DMS79 treated with DMSO at 0.1 percent for 48 hours (cell line): ENCODE results near the gene ZNF609.

Experiments used
- DNase-seq: peaks from one replicate; lab custom pipeline; 2025; lab: John Stamatoyannopoulos, UW

Gene ZNF609

GRCh38 chr15:64502151-64502550, 41.8 kb downstream of the ZNF609 start:
- no peak for DNase-seq

DNA sequence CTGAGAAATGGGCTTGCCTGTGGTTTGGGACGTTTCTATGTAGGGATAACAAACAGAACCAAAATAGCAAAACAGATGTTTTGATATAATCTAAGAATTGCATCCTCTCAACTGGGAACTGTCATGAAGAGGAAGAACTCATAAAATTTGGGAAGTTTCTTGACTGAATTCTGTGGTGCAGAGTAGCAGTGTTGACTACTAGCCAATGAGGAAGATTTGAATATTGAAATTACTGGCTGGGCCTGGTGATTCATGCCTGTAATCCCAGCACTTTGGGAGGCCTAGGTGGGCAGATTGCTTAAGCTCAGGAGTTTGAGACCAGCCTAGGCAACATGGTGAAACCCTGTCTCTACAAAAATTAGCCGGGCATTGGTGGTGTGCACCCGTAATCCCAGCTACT, 42.2 kb downstream of the ZNF609 start:
- DNase-seq = no peak

DNA sequence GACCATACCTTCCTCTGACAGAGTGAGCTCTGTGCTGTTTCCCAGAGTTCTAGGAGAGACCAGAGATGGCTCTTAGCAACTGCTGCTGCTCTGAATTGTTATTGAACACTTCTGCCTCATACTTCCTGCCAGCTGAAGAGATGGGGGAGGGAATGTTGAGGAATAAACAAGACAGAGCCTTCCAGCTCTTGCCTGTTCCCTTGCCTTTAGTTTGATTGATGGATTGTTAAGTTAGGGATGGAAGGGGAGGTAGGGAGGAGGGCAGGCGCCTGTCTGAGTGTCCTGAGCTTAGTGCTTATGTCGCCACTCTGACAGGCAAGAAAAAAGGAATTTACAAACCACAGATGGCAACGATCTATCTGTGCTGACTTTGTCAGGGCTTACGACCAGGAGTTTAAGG, 42.8 kb downstream of the ZNF609 start:
- DNase-seq = no peak

- no peak for DNase-seq
These were observed 43.3 kb downstream of the ZNF609 start for GRCh38 chr15:64503640-64504039.

- peak; percentile 58 for DNase-seq
These were observed 47.0 kb downstream of the ZNF609 start for GRCh38 chr15:64507293-64507802.

- no peak for DNase-seq
These were observed 47.5 kb downstream of the ZNF609 start for GRCh38 chr15:64507845-64508244.

- DNase-seq = no peak
These were observed 53.4 kb downstream of the ZNF609 start for GRCh38 chr15:64513823-64514222.

DNA sequence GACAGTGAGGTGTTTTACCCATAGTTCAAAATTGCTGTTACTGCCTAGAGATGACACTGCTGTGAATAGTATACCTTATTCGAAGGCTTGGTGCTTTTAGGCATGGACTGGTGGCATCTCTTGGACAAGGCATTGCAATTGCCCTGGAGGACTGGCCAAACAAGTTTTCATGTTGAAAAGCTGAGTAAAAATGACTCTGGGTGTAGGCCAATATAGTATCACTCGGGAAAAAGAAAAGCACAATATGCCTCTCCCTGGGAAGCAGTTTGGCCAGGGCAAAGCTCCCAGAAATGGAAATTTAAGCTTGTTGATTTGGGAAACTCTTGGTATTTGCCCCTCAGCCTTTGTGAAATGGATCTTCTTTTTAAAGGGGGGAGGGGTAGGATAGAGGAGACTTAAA, 54.8 kb downstream of the ZNF609 start:
- DNase-seq = no peak

DNA sequence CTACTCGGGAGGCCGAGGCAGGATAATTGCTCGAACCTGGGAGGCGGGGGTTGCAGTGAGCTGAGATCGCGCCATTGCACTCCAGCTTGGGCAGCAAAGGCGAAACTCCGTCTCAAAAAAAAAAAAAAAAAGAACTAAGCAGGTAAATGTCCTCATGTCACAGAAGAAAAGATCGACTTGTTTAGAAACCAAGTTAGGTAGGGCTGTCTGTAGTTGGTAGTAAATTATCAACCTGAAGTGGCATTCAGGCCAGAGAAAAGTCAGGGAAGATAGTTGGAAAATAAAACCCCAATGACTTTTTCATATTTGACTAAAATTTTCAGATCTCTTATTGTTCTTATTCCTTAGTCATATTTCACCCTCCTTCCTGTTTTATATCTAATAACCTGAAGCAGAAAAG, 55.4 kb downstream of the ZNF609 start:
- DNase-seq = no peak

DNA sequence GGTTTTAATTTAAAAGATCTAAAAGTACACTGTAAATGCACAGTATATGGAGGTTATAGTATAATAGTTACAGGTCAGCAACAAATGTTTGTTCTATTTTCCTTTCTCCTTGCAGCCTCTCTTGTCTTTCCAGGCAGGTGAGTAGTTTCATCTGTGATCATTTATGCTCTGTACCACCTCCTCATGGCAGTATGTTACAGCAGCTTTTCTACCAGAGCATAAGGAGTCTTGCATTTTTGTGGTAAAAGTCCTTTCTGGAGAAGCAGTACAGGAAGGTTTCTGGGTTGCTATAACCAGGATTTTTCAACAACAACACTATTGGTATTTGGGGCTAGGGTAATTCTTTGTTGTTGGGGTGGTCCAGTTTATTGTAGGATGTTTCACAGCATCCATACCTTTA, 59.5 kb downstream of the ZNF609 start:
- no peak for DNase-seq

DNA sequence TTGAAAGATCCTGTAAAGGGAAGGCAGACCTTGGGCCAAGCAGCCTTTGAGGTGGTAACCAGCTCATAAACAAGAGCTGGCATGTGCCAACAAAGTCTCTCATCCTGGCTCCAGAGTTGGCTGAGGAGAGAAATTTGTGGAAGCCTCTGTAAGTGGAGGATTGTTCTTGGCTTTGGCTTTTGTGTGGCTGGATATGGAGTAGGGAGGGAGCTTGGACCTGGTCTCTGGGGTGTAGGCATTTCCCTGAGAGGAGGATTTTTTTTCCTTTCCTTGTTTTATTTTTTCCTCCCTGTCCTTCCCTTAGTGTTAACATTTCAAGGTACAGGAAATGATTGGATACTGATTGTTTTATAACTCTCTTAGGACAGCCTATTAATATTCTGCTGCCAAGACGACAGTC, 60.8 kb downstream of the ZNF609 start:
- DNase-seq = no peak

DNA sequence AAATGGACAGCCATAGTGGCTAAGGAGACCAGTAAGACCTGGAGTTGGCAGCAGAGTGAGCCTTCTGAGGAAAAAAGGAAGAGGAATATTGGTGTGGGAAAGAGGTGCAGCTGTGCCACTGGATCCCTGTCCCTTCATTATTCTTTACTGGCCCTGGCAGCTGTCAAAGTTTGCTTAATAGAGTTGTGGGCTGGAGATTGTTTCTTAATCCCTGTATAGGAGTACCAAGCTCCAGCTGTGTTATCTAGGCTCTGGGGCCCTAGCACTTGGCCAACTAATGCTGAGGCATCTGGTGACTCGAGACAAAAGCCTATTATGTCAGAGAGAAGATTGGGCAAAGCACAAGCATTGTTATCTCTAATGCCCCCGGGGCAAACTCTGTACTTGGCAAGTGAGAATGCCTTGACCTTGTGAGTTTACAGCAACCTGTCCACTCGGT, 61.4 kb downstream of the ZNF609 start:
- DNase-seq = peak; percentile 36

DNA sequence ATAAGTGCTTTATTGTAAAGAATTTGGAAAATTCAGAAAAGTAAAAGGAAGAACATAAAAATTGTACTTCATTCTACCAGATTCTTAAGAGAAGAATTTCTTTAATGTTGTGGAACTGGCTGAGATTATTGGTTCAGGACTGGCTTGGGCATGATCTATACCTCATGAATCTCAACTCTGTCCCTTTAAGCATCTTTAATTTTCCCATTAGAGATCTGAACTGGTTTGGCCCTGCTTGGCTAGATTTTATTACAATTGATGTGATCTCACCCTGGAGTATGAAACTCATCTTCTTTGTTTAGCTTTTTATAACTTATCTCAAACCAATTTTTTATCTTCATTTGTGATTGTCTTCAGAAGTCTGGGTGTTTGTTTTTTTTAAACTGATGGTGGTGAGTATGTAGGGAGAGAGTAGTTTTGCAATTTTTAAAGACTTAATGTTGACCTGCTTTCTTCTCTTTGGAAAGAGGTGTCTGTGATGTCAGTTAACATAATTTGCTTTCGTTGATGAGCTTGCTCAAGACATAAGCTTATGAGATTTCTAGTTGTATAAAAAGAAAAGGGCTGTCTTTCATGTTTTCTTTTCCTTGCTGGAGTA, 61.9 kb downstream of the ZNF609 start:
- DNase-seq = no peak

GRCh38 chr15:64523240-64523639, 62.9 kb downstream of the ZNF609 start:
- no peak for DNase-seq

DNA sequence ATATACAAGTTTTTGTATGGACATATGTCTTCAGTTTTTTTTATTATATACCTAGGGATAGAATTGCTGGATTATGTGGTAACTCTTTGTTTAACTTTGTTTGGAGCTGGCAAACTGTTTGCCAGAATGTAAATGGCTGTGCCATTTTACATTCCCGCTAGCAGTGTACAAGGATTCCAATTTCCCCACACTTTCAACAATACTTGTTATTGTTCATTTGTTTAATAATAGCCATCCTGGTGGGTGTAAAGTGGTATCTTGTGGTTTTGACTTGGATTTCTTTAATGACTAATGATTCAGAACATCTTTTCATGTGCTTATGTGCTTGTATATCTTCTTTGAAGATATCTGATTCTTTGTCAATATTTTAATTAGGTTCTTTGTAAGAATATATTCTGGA, 64.4 kb downstream of the ZNF609 start:
- DNase-seq = no peak

- DNase-seq = no peak
These were observed 65.6 kb downstream of the ZNF609 start for GRCh38 chr15:64525828-64526530.

GRCh38 chr15:64527263-64527984, 67.0 kb downstream of the ZNF609 start:
- DNase-seq = no peak

DNA sequence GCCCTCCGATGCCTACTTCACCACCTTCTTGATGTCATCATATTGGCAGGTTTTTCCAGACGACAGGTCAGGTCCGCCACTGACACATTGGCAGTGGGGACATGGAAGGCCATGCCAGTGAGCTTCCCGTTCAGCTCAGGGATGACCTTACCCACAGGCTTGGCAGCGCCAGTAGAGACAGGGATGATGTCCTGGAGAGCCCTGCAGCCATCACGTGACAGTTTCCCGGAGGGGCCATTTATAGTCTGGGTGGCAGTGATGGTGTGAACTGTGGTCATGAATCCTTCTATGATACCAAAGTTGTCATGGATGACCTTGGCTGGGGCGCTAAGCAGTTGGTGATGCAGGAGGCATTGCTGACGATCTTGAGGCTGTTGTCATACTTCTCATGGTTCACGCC, 68.5 kb downstream of the ZNF609 start:
- no peak for DNase-seq

GRCh38 chr15:64530472-64530871, 70.1 kb downstream of the ZNF609 start:
- no peak for DNase-seq

DNA sequence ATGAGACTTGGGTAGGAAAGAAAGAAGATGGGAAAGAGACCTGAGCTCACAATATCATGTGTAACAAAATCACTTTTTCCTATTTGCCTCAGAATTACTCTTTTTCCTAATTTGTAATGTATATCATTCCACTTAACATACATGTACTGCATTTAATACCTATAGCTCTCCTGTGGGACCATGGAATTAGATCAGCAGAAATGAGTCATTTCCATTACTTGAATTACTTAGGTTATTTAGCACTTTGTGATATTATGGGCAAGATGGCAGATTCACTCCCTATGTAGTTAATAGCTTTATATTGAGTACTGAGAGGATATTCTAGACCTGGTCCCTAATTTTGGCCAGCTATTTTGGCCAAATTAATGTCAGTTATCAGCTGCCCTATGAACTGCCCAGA, 70.5 kb downstream of the ZNF609 start:
- no peak for DNase-seq

- DNase-seq = no peak
These were observed 72.3 kb downstream of the ZNF609 start for GRCh38 chr15:64532521-64533315.
